K562 (cell line): ENCODE results near the gene MLST8. TPM values are rescaled to one million over a fixed set of nuclear protein-coding genes. Genes with fewer than 3 reads are reported as not detected.
A peak's percentile ranks its signal among the peaks of the same experiment; 100 is the strongest.

Experiments used
- ATAC-seq: fragments of 200-7000 bp; cut with Tn5 transposase; 3 replicates; pipeline ENCODE4 v1.9.1; 2020; ENCODE audit warnings: moderate library complexity
- BruUV-seq: library from RNA; stranded (reverse); fragments of 400-500 nt; replicated peaks from 2 replicates; lab custom pipeline; 2021; lab: Mats Ljungman, UMichigan
- CTCF ChIA-PET: fragments of 300-600 bp; formaldehyde crosslinking; extraction: SDS; loops from one replicate; lab custom pipeline; 2021; ENCODE audit warnings: low intra/inter-chr PET ratio; lab: Yijun Ruan, JAX
- POLR2A ChIA-PET: fragments of 300-600, 350-650 bp; sonication (Branson Sonifier 250); formaldehyde crosslinking; extraction: SDS; loops from one replicate; lab custom pipeline; 2021; ENCODE audit warnings: antibody characterized with exemption, inconsistent platforms; lab: Yijun Ruan, JAX
- DNase-seq, 4 experiments: peaks; one replicate each; pipeline versions ENCODE4 v3.0.0 to v3.0.0-alpha.2; 2011 to 2018; ENCODE audit warnings: low spot score in 3 of 4, mixed read lengths in 3 of 4; ENCODE audit errors: extremely low read depth in 1 of 4
- FAIRE-seq: peaks from 2 replicates; lab custom pipeline; 2011; peaks lifted over from hg19 to GRCh38; lab: Jason Lieb, UNC
- H2AFZ ChIP-seq: 2 replicates; pipeline ENCODE4 v1.6.0; 2011; ENCODE audit warnings: low read depth, low read length, control low read depth, inconsistent platforms
- H3K27ac ChIP-seq: fragments of 200-600 bp; 3 replicates; pipeline ENCODE4 v1.8.0; 2011; ENCODE audit warnings: low read depth, mild to moderate bottlenecking, control low read depth, inconsistent platforms, low read length, moderate library complexity, mixed read lengths; ENCODE audit errors: extremely low read depth
- H3K27me3 ChIP-seq, 2 experiments: fragments of 300-600 bp in 1 of 2; 2 replicates in 1 of 2; 3 replicates in 1 of 2; pipeline versions ENCODE4 v1.6.0 to v1.8.0; 2011; ENCODE audit warnings: inconsistent platforms in 2 of 2, low read length in 2 of 2, mild to moderate bottlenecking in 1 of 2, mixed read lengths in 1 of 2, moderate library complexity in 1 of 2; ENCODE audit not compliant: control insufficient read depth in 2 of 2, insufficient read depth in 2 of 2
- H3K36me3 ChIP-seq: fragments of 300-600 bp; 3 replicates; pipeline ENCODE4 v1.8.0; 2011; ENCODE audit warnings: mild to moderate bottlenecking, low read length, inconsistent platforms; ENCODE audit not compliant: control insufficient read depth, insufficient read depth
- H3K4me1 ChIP-seq, 2 experiments: fragments of 200-600 bp in 1 of 2; replicated peaks in 1 of 2; 2 replicates in 1 of 2; 3 replicates in 1 of 2; pipeline versions ENCODE4 v1.5.1 to v1.8.0; 2011; ENCODE audit warnings: inconsistent platforms in 2 of 2, low read length in 2 of 2, mild to moderate bottlenecking in 1 of 2, mixed read lengths in 1 of 2, moderate library complexity in 1 of 2; ENCODE audit not compliant: control insufficient read depth in 2 of 2, insufficient read depth in 2 of 2
- H3K4me2 ChIP-seq: 2 replicates; pipeline ENCODE4 v1.6.1; 2011; ENCODE audit warnings: low read length, control low read depth, inconsistent platforms, mixed read lengths; ENCODE audit not compliant: insufficient read depth
- H3K4me3 ChIP-seq: fragments of 200-600 bp; sonication (generic), shearing (Covaris generic); 2 replicates; pipeline ENCODE4 v1.5.1; 2016; ENCODE audit warnings: control low read depth, inconsistent platforms
- H3K79me2 ChIP-seq: fragments of 200-600 bp; 3 replicates; pipeline ENCODE4 v1.8.0; 2011; ENCODE audit warnings: low read length, inconsistent platforms; ENCODE audit not compliant: control insufficient read depth, insufficient read depth
- H3K9ac ChIP-seq, 2 experiments: 2 replicates each; pipeline versions ENCODE4 v1.6.0 to v1.6.1; 2011; ENCODE audit warnings: low read depth in 2 of 2, low read length in 2 of 2, control low read depth in 1 of 2, inconsistent platforms in 1 of 2, mild to moderate bottlenecking in 1 of 2, mixed read lengths in 1 of 2; ENCODE audit not compliant: insufficient read depth in 1 of 2
- H3K9me1 ChIP-seq: one replicate; pipeline ENCODE4 v1.6.0; 2011; ENCODE audit warnings: inconsistent platforms, mild to moderate bottlenecking, low read length, moderate library complexity; ENCODE audit not compliant: control insufficient read depth, insufficient read depth
- H3K9me3 ChIP-seq: replicated peaks from 2 replicates; pipeline ENCODE4 v1.5.1; 2011; ENCODE audit warnings: low read depth, low read length, inconsistent platforms; ENCODE audit not compliant: control insufficient read depth, insufficient read depth
- H4K20me1 ChIP-seq: replicated peaks from 2 replicates; pipeline ENCODE4 v1.6.1; 2011; ENCODE audit warnings: low read length, inconsistent platforms, mixed read lengths; ENCODE audit not compliant: control insufficient read depth, insufficient read depth
- ARID4B ChIP-seq: sonication (generic); formaldehyde crosslinking; IDR thresholded peaks from 2 replicates; pipeline ENCODE4 v1.8.0; 2022; ENCODE audit warnings: mild to moderate bottlenecking, missing genetic modification reagents
- HEY1 ChIP-seq: fragments of 250-450 bp; sonication (Bioruptor Pico); IDR thresholded peaks from 2 replicates; pipeline ENCODE4 v1.5.0; 2020; ENCODE audit warnings: mild to moderate bottlenecking, moderate library complexity, borderline replicate concordance
- NEUROD1 ChIP-seq: fragments of 150-350 bp; IDR thresholded peaks from 2 replicates; pipeline ENCODE4 v1.6.1; 2014; ENCODE audit warnings: borderline replicate concordance, low read length, low read depth; ENCODE audit not compliant: partially characterized antibody
- PTTG1 ChIP-seq: fragments of 450-650 bp; IDR thresholded peaks from 2 replicates; pipeline ENCODE4 v1.6.1; 2016; ENCODE audit warnings: low read depth, mild to moderate bottlenecking, missing genetic modification characterization, missing compliant biosample characterization
- TRIM28 ChIP-seq: fragments of 450-650 bp; IDR thresholded peaks from 2 replicates; pipeline ENCODE4 v1.6.1; 2017
- TSHZ1 ChIP-seq: fragments of 250-450 bp; sonication (Bioruptor Pico); IDR thresholded peaks from 2 replicates; pipeline ENCODE4 v1.4.0; 2020; ENCODE audit warnings: mild to moderate bottlenecking, moderate library complexity
- ZNF75A ChIP-seq: fragments of 450-650 bp; formaldehyde crosslinking; IDR thresholded peaks from 2 replicates; pipeline ENCODE4 v1.4.0; 2020; ENCODE audit warnings: mild to moderate bottlenecking
- WGBS: fragments of 100-300 bp; shearing (Covaris generic); methylation state at CpG from one replicate; pipeline ENCODE4 v1.1.6; 2016; ENCODE audit warnings: low coverage, mixed read lengths; ENCODE audit not compliant: insufficient coverage; ENCODE audit errors: missing lambda C conversion rate; 5-methylcytosine and 5-hydroxymethylcytosine counted together
- in situ Hi-C: fragments of 300-500 bp; cut with MboI; formaldehyde crosslinking; loops from 4 replicates; pipeline ENCODE4 v1.15.0; 2018; ENCODE audit warnings: inconsistent platforms, mixed read lengths
- intact Hi-C: fragments of 100-400 bp; cut with micrococcal nuclease; formaldehyde crosslinking; loops from 2 replicates; pipeline ENCODE4 v1.14.2; 2022
- polyA plus RNA-seq, 8 experiments: library from polyadenylated mRNA; depleted of rRNA in 4 of 8; stranded (reverse) in 5 of 8; unstranded in 3 of 8; fragments of >200 nt; fragmentation: Nextera tagmentation in 2 of 8; fragmentation: Illumina TruSeq in 1 of 8; extraction: Ambion mirVana in 2 of 8; extraction: Trizol in 1 of 8; gene quantifications; 2 replicates each; pipeline versions ENCODE4 v1.2.1 to v1.2.3, GENCODE V29; 2011 to 2014; ENCODE audit warnings: inconsistent platforms in 1 of 8, missing spikeins in 1 of 8
- total RNA-seq, 7 experiments: library from RNA; depleted of rRNA in 6 of 7; stranded (reverse); fragments of >200 nt in 6 of 7; fragmentation: Illumina TruSeq in 2 of 7; extraction: Trizol in 2 of 7; gene quantifications; 2 replicates each; pipeline versions ENCODE4 v1.2.1 to v1.2.3, GENCODE V29; 2011 to 2021; ENCODE audit warnings: low replicate concordance in 1 of 7
- TF ChIP-seq, protein P1 (sequence below): fragments of 450-650 bp; formaldehyde crosslinking; IDR thresholded peaks from 2 replicates; pipeline ENCODE4 v1.4.0; 2020; ENCODE audit warnings: mild to moderate bottlenecking, moderate library complexity
- TF ChIP-seq, protein P2 (sequence below), 2 experiments: IDR thresholded peaks; 2 replicates each; pipeline ENCODE4 v1.6.1; 2012; ENCODE audit warnings: improper control_type of control experiment in 2 of 2, low read depth in 2 of 2, low read length in 2 of 2, borderline replicate concordance in 1 of 2

Gene MLST8
- total and polyA plus RNA-seq, 9 of the 15 experiments (the other 6 are each of a cell fraction or from before 2014, with no cell fraction given), result 1.5 to 116 (median 43.3) TPM

DNA sequence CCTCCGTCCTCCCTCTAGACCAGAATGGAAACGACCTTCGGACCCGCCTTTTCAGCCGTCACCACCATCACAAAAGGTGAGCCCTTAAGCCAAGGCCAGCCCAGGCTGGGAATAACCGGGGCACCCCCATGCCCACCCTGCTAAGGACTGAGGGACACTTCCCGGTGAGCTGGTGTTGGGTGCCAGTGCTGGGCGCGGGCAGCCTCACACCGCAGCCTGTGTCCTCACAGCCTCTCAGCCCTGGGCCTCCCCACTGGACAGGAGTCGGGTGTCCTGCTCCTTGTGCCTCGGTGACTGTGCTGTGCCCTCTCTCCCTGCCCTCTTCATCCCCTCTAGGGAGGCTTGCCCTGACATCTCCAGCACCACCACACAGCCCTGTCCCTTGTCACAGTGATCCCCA is 39.4 kb upstream of the MLST8 start:
- peaks cover 3% of the 10 kb centered on the region for H3K9me3 ChIP-seq
- no peaks in the 10 kb centered on the region for H4K20me1 ChIP-seq
- H3K9me1 ChIP-seq, result no peaks in the 10 kb centered on the region
- H3K36me3 ChIP-seq, result peaks cover 63% of the 10 kb centered on the region
- intact Hi-C loops, result no loop called here
- peaks cover 0 to 54% of the 10 kb centered on the region in 2 experiments; a peak in 2 of 5 replicates for H3K4me1 ChIP-seq
- ATAC-seq, result no peak
- H3K27ac ChIP-seq, result no peak overlapping the region
- peaks cover 40% of the 10 kb centered on the region for H3K79me2 ChIP-seq
- ChIA-PET CTCF (no interaction called here), POLR2A (interaction anchor here (4.8 kb wide), 1 partner anchor 11 kb away, joined by 46 read pairs; the partner anchor contains the start of gene TRAF7)
- no TSS peak for BruUV-seq
- H3K4me2 ChIP-seq, result no peak overlapping the region
- H3K4me3 ChIP-seq, result no peak overlapping the region
- no peak for FAIRE-seq
- no peak overlapping the region for H2AFZ ChIP-seq
- DNase-seq, result no peak
- H3K27me3 ChIP-seq, result no peaks in the 10 kb centered on the region
- in situ Hi-C loops, result no loop called here
- peak overlapping the region in 1 of 2 experiments; percentile 68; a peak in 1 of 4 replicates for H3K9ac ChIP-seq
- 86% methylated on average over 5 of the region's 12 CpGs for WGBS
- TF ChIP-seq PTTG1 (tag), result no peak
- no peak for TF ChIP-seq TSHZ1 (CRISPR knock-in tag)
- no peak for TF ChIP-seq ZNF75A (CRISPR knock-in tag)
- TF ChIP-seq TRIM28, result no peak
- no peak for TF ChIP-seq ARID4B (CRISPR knock-in tag)
- no peak for TF ChIP-seq HEY1 (CRISPR knock-in tag)
- TF ChIP-seq, protein P1, sequence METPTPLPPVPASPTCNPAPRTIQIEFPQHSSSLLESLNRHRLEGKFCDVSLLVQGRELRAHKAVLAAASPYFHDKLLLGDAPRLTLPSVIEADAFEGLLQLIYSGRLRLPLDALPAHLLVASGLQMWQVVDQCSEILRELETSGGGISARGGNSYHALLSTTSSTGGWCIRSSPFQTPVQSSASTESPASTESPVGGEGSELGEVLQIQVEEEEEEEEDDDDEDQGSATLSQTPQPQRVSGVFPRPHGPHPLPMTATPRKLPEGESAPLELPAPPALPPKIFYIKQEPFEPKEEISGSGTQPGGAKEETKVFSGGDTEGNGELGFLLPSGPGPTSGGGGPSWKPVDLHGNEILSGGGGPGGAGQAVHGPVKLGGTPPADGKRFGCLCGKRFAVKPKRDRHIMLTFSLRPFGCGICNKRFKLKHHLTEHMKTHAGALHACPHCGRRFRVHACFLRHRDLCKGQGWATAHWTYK (CRISPR knock-in tag), result no peak
- TF ChIP-seq, protein P2, sequence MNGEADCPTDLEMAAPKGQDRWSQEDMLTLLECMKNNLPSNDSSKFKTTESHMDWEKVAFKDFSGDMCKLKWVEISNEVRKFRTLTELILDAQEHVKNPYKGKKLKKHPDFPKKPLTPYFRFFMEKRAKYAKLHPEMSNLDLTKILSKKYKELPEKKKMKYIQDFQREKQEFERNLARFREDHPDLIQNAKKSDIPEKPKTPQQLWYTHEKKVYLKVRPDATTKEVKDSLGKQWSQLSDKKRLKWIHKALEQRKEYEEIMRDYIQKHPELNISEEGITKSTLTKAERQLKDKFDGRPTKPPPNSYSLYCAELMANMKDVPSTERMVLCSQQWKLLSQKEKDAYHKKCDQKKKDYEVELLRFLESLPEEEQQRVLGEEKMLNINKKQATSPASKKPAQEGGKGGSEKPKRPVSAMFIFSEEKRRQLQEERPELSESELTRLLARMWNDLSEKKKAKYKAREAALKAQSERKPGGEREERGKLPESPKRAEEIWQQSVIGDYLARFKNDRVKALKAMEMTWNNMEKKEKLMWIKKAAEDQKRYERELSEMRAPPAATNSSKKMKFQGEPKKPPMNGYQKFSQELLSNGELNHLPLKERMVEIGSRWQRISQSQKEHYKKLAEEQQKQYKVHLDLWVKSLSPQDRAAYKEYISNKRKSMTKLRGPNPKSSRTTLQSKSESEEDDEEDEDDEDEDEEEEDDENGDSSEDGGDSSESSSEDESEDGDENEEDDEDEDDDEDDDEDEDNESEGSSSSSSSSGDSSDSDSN (IDR thresholded peaks at IDR 0.05; ENCODE audit: borderline replicate concordance in 1 of 2, low read depth in 2 of 2, low read length in 2 of 2), result no peak
- no peak for TF ChIP-seq NEUROD1
